GM21360 (cell line): ENCODE results near the gene QSOX2.

Source experiments
- ATAC-seq: cut with Tn5 transposase; IDR thresholded peaks from one replicate; pipeline ENCODE4 v1.9.1; 2021; ENCODE audit warnings: mild to moderate bottlenecking, moderate library complexity; ENCODE audit not compliant: unreplicated experiment

QSOX2 gene

DNA sequence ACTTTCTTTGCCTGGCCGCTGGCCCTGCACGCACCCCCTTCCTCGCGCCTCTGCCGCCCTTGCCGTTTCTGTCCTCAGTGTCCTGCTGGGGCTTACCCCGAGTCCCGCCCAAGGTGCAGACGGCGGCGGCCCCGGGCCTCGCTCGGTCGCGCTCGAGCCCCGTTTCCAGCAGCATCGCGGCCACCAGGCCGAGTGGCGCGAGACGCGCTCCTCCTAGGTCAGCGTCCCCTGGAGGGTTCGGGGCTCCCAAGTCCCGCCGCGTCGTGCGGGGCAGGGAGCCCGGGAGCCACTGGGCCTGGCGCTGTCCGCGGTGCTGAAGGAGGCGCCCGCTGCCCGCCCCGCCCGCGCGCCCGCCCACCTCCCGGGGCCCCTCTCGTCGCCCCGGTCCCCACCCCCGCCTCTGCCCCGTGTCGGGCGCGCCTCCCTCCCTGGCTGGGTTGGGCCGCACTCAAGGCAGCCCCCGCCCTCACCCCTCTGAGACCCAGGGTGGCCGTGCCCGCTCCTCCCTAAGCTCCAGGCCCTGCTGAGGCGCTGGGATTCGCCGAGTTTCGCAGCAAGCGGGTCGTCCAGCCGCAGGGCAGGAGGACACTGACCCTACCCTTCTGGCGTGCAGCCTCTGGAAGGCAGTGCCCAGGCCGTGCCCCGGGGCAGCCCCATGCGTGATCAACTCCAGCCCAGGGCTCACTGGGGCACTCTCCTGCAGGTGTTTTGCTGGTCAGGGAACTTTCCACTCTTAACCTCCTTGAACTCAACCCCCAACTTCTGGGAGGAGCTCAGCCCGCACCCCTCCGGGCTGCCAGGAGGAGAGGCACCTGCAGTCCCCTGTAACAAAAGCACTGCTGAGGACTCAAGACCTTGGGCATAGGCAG, 40.5 kb downstream of the QSOX2 start, which contains the start of gene LHX3:
Gene LHX3, minus strand, starts transcription at position 291 of the 869 bp plus-strand sequence. Its CDS starts 116 bp downstream, at position 175.
- ATAC-seq = no peak

DNA sequence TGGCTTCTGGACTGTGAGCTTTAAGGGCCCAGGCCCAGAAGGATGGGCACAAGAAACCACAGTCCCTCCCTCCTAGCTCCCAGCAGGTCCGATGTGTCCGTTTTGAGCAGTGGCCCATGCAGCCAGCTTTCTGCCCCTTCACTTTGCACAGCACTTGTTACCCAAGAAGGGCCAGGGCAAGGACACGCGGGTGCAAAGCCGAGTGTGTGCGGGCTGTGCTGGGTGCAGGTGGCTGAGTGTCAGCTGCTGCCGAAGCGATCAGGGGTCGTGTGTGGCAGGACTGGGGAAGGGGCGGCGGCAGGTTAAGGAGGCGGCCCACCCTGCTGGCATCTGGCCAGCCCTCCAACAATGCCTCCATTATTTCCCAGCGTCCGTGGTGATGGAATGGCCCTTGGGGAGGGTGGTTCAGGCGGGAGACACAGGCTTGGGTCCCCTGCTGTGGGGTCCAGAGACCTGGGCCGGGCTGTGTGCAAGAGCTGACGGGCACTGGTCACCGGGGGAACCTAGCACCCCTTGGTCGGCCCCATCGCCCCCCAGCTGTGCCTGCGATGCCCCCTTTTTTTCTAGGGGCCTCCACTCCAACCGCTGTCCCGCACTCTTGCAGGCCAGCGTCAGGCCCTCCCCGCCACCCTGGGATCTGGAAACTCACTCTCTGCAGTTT, 41.3 kb downstream of the QSOX2 start:
- no peak for ATAC-seq

DNA sequence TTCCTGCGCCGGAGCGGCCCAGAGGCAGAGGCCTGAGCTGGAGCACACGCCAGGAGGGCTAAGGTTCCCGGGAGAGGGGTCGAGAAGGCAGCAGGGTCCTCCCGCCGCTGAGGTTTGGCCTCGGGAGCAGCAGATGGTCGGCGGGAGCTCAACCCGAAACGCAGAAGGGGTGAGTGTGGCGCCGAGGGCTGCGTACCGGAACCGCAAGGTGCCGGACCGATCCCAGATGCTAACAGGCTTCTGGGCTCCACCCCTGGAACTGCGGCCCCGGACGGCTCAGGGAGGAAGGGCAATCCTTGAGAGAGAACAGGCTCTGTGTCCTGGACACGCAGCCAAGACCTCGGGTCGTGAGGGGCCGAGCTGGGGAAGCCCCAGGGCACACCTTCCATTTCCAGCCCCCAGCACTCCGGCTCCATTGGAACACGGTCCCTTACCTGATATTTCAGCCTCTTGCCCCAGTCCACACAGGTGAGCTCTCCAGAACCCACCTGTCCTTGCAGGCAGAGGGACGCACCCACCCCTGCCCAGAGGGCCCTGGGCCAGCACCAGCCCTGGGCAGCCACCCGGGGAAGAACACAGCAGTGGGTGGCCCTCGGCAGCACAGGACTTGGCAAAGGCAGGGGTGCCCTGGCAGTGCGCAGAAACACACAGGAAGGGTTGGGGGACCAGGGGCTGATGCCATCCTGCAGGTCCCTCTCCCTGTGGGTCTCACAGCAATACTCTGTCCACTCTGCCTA, 42.0 kb downstream of the QSOX2 start:
- ATAC-seq = no peak

GRCh38 chr9:136202454-136203407, 42.9 kb downstream of the QSOX2 start:
- no peak for ATAC-seq

GRCh38 chr9:136201609-136202453, 43.8 kb downstream of the QSOX2 start:
- ATAC-seq = no peak

DNA sequence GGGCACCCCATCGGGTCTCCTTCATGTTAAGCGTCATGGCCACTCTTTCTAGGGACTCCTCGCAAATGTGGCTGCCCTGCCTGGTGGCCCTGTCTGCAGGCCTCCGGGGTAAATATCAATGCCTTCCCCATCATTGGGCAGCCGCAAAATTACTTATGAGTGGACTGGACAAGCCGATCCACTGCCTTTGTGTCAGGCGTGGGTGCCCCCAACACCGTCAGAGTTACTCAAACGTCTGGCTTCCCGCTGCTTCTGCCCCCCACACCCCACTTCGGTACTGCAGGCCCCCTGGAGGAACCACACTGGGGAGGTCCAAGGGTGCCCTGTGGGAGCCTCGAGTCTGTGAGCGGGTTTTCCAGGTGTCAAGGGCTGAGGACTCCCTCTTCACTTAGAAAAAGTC, 44.4 kb downstream of the QSOX2 start:
- no peak for ATAC-seq

DNA sequence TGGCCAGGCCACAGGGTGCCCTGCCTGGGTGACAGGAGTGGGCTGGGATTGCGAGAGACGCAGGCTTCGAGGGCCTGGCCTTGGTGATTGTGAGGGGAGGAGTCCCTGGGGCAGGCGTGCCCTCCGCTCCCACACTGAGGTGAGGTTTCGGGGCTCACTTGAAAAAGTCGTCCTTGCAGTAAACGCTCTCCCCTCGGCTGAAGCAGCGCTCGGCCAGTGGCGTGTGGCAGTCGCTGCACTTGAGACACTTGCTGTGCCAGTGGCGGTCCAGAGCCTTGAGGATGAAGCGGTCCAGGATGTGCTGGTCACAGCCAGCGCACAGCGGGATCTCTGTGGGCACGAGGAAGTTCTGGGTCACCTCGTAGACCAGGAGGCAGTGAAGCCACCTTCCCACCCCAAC, 45.2 kb downstream of the QSOX2 start:
- ATAC-seq = no peak

- no peak for ATAC-seq
These were observed 46.0 kb downstream of the QSOX2 start for GRCh38 chr9:136199391-136200288.

DNA sequence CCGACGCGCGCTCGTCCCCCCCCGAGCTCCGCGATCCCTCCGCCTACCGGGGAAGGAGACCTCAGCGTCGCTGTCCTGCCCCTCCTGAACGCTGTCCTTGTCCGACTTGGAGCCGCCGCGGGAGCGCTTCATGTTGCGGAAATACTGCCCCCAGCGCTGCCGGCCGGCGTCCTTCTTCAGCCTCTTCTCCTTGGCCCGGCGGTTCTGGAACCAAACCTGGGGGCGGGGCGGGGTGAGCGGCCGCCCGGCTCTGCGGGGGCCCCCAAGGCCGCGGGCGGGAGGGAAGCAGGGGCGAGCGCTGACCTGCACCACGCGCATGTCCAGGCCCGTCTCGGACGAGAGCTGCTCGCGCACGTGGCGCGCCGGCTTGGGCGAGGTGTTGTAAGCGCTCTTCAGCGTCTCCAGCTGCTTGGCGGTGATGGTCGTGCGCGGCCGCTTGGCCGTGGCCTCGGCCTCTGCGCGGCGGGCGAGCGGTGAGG, 47.0 kb downstream of the QSOX2 start:
- no peak for ATAC-seq

- ATAC-seq = no peak
These were observed 47.5 kb downstream of the QSOX2 start for GRCh38 chr9:136197930-136198604.

- ATAC-seq = no peak
These were observed 48.3 kb downstream of the QSOX2 start for GRCh38 chr9:136197084-136197875.

- ATAC-seq = no peak
These were observed 49.1 kb downstream of the QSOX2 start for GRCh38 chr9:136196404-136197083.

DNA sequence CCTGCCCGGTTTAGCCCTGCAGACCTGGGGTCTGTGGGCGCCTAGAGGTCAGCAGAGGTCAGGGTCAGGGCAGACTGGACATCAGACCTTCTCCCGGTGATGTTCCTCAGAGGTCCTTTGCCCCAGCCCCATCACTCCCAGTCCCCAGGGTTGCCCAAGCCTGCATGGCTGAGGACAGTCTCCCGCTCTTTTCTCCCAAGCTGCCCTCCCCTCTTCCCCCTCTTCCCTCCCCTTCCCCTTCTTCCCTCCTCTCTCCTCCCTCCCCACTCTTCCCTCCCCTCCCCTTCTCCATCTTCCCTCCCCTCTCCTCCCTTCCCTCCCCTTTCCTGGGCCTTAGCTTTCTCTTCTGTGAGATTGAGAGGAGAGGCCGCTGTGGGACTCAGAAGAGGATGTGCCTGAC, 51.1 kb downstream of the QSOX2 start:
- ATAC-seq = no peak

DNA sequence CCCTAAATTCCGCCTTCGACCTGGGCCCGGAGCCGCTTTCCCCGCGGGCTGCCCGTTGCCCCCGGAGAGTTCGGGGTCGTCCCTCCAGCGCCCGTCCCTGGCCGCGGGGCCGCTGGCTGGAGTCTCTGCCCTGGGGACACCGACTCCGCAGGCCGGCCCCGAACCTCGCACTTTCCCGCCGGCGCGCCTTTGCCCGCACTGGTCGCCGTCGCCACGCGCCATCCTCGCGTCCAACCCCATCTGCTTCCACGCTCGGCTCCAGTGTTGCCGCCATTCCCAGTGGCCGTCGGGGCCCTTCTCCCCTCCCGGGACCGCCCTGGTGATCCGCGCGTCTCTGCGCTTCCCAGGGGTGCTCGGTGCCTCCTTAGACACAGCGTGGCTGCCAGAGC, 51.7 kb downstream of the QSOX2 start:
- ATAC-seq = no peak

DNA sequence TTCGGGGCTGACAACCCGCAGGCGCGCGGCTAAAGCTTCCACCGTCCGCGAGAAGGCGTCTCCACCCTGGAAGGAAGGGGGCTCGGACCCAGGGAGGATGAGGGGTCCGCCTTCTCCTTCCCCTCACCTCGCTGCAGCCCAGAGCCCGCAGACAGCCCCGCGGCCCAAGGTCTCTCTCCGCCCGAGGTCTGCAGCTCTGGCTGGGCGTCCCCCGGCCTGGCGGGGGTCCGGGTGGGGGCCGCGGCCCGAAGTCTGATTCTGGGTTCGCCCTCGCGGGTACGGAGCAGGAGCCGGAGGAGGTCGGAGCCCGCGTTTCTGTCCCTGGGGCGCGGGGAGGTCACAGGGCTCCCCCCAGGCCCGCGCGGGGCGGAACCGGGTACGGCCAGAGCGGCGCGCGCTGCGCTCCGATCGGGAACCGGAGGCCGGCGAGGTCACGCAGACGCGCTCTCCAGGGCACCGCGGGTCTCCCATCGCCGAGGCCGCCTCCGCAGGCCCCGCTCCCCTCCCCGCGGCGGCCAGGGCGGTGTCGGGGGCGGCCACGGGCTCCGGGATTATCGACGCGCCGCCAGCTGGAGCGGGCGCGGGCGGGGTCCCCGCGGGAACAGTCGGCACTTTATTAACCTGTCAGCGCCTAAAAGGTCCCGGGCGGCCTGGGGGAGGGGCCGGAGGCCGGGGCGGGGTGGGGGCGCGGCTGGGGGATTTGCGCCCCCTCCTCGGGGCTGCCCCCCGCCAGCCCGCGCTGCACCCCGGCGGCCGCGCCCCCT, 52.3 kb downstream of the QSOX2 start:
- ATAC-seq = no peak
